HS-27A (cell line): Measurements from ENCODE around the gene ZNF362.
A peak's percentile ranks its signal among the peaks of the same experiment; 100 is the strongest.

Source experiments
- DNase-seq: peaks from one replicate; pipeline ENCODE4 v3.0.0-alpha.2; 2012; ENCODE audit warnings: low read depth, missing footprints

Gene ZNF362

GRCh38 chr1:33346927-33347649, 90.8 kb downstream of the ZNF362 start:
- DNase-seq: peak; percentile 93

GRCh38 chr1:33347650-33347992, 91.3 kb downstream of the ZNF362 start:
- DNase-seq: no peak

GRCh38 chr1:33348194-33348593, 91.9 kb downstream of the ZNF362 start:
- no peak for DNase-seq

GRCh38 chr1:33348676-33349080, 92.4 kb downstream of the ZNF362 start:
- no peak for DNase-seq

- no peak for DNase-seq
Observed at GRCh38 chr1:33349081-33349759, 92.9 kb downstream of the ZNF362 start.

- no peak for DNase-seq
Observed at GRCh38 chr1:33349778-33350610, 93.7 kb downstream of the ZNF362 start.
